SIG-M5 treated with dmso at 0.1 percent for 504 hours (cell line): ENCODE measurements around the gene SGCD.
A peak's percentile ranks its signal among the peaks of the same experiment; 100 is the strongest.

Experiments used
- DNase-seq: peaks from one replicate; lab custom pipeline; 2025; ENCODE audit not compliant: unreplicated experiment; lab: John Stamatoyannopoulos, UW

Gene SGCD

GRCh38 chr5:156400231-156400986 lies 73.4 kb downstream of the SGCD start:
- DNase-seq = no peak

- DNase-seq = no peak
Measured at GRCh38 chr5:156401804-156402203, 74.8 kb downstream of the SGCD start.

- DNase-seq = no peak
Measured at GRCh38 chr5:156402387-156402921, 75.5 kb downstream of the SGCD start.

GRCh38 chr5:156405988-156406387 lies 79.0 kb downstream of the SGCD start:
- DNase-seq = no peak

- no peak for DNase-seq
Measured at GRCh38 chr5:156407251-156407650, 80.3 kb downstream of the SGCD start.

GRCh38 chr5:156409834-156410233 lies 82.9 kb downstream of the SGCD start:
- DNase-seq = no peak

GRCh38 chr5:156411185-156411613 lies 84.2 kb downstream of the SGCD start:
- no peak for DNase-seq

DNA sequence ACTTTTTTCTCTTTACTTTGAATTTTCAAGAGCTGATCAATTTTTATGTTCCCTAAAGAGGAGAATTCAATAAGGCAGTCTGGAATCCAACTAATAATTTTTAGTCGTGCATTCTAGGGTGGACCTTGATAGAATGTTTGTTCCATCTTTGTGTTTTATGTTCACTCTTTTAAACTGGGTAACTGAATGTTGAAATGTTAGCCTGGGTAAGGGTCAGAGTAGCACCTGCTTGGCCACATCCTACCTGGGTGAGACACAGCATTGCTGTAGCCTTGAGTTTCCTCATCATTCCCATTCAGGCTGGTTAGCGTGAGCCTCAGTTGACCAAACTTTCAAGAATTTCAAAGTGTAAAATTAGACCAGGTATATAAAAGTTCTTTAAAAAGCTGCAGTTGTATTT lies 85.0 kb downstream of the SGCD start:
- DNase-seq = no peak

DNA sequence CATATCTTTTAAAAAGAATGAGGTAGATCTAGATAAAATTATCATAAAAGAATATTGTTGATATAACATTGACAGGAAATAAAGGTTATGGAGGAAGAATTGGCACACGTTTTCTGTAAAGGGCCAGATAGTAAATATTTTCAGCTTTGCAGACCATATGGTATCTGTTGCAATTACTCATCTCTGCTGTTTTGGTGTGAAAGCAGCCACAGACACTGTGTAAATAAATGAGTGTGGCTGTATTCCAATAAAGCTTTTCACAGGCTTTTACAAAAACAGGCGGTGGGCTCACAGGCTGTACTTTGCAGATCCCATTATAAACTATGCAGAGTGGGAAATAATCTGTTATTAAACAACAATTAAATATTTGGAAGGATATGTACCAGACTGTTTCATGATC lies 87.4 kb downstream of the SGCD start:
- DNase-seq = no peak

DNA sequence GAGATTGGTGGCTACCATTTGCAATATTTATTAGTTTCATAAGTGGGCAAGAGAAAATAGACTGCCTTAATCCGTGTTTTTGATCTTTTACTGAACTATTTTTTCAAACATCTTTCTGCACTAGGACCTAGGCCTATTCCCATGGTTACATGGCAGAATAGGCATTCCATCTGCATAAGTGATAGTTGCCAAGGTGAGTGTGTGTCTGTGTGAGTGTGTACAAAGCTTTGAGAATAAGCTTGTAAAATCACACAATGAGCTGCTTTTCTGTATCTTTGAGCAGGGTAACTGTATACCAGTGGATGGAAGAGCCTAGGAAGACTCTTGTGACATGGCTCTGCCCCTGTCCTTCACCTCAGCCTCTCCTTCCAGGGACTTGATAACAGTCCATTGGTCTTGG lies 92.7 kb downstream of the SGCD start:
- DNase-seq = no peak

DNA sequence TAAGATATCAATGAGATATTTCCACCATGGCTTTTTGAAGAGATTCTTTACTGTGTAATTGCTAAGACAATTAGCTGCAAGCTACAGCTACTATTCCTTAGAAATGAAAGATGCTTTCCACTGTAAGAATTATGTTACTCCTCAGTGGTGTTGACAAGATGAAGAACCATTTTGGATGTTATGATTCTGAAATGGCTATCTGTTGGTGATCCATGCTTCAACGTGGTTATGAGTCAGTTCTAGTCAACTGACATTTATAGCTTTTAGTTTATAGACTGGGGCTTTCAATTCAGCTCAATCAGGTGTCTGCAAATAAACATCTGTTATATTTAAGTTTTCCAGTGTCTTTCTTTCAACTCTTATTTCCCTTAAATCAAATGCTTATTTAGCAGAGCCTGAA lies 93.7 kb downstream of the SGCD start:
- no peak for DNase-seq

DNA sequence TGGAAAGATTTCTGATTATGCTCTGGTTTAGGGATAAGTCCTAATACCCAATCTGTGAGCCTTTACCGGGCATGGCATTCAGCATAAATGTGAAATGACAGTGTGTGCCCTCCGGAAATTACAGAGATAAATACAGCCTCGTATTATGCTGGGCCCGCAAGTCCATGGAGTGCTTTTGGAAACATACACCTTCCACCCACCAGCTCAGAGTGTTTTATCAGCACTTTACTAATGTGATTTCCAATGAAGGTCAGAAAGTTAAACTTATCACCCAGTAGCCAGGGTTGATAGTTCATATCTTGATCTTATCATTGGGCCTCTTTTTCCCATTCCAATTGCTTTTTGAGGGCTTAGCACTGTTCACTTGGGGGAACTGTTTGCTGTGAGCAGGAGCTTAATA lies 94.8 kb downstream of the SGCD start:
- DNase-seq = no peak

- no peak for DNase-seq
Measured at GRCh38 chr5:156423597-156423996, 96.6 kb downstream of the SGCD start.

DNA sequence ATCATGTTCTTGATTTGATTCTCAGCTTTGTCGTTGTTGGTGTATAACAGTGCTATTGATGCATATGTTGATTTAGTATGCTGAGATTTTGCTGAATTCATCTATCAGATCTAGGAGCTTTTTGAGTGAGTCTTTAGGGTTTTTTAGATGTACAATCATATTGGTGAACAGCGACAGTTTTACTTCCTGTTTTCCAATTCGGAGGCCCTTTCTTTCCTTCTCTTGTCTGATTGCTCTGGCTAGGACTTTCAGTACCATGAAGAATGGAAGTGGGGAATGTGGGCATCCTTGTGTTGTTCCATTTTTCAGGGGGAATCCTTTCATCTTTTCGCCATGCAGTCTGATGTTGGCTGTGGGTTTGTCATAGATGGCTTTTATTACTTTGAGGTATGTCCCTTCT lies 100.4 kb downstream of the SGCD start:
- peak; percentile 14 for DNase-seq

- DNase-seq = no peak
Measured at GRCh38 chr5:156431956-156432829, 105.2 kb downstream of the SGCD start.

DNA sequence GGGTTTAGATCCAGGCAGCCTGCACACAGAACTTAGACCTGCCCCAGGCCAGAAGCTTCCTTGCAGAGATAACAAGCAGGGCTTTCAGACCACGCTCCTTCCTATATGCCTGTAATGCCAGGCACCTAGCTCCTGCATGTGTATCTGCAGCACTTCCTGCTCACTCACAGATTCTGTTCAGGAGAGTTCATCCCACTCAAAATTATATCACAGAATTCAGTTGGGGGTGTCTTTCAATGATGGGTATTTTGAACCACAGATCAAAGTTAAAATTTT lies 105.8 kb downstream of the SGCD start:
- DNase-seq = no peak

DNA sequence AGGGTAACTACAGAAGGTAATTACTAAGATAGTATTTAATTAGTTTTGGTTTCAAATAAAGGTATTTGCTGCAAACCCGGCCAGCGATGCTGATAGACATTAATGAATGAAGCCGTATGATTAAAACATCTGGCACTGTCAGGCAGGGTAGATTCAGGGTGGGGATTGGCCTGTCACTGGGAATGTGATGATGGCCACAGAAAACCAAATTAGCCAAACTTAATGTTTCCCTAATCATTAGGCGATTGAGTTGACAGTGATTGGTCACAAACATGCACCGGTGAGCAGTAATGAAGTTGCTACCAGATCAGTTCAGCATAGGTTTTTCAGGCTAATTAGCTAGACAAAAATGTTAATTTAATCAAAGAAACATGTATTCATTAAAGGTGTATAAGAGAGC lies 107.5 kb downstream of the SGCD start:
- DNase-seq = no peak

DNA sequence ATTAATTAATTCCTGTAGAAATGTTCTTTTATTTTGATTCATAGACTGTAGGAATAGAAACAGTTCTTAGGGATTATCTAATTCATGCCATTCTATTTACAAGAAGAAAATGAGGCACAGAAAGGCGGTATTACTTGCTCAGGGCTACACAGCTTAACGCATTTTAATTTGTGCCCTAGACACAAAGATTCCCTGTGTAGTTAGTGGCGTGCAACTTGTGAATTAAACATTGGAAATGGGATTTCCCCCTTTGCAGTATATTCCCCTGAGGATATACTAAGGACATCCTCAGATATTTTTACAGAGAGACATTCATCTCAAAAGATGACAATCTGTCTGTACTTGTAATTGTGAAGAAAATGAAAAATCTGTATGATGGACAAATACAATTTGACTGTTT lies 108.1 kb downstream of the SGCD start:
- no peak for DNase-seq

GRCh38 chr5:156438076-156438475 lies 111.1 kb downstream of the SGCD start:
- no peak for DNase-seq

DNA sequence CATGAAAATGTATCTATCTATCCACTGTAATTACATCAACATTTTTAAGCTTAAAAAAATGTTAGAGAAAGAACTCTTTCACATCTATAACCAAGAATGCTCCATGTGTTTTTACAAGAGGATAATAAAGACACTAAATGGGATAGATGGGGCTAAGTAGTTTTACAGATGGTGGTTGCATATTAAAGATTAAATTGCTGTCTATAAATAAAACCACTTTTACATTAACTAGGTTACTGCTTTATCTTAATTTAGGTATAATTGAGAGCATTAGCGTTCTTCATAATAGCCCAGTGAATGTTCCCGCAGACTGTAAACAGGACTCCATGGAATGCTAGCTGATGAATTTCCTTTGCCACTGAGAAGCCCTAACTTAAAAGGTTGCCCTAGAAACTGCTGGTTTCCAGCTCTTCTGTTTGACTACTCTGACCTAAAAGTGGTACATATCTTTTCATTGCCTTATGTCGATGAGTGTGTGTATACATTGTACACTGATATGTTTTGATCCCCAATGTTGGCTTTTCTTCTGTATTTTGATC lies 117.9 kb downstream of the SGCD start:
- no peak for DNase-seq

- no peak for DNase-seq
Measured at GRCh38 chr5:156446526-156446925, 119.6 kb downstream of the SGCD start.

- no peak for DNase-seq
Measured at GRCh38 chr5:156450778-156451177, 123.8 kb downstream of the SGCD start.
